GM18502 (cell line): ENCODE data around the gene KAZALD1.
A peak's percentile ranks its signal among the peaks of the same experiment; 100 is the strongest.

ENCODE experiments used
- ATAC-seq: cut with Tn5 transposase; IDR thresholded peaks from one replicate; pipeline ENCODE4 v1.9.1; 2021; ENCODE audit warnings: mild to moderate bottlenecking; ENCODE audit not compliant: unreplicated experiment, poor library complexity

The KAZALD1 gene

GRCh38 chr10:101091546-101092290 lies 29.9 kb downstream of the KAZALD1 start:
- no peak for ATAC-seq

DNA sequence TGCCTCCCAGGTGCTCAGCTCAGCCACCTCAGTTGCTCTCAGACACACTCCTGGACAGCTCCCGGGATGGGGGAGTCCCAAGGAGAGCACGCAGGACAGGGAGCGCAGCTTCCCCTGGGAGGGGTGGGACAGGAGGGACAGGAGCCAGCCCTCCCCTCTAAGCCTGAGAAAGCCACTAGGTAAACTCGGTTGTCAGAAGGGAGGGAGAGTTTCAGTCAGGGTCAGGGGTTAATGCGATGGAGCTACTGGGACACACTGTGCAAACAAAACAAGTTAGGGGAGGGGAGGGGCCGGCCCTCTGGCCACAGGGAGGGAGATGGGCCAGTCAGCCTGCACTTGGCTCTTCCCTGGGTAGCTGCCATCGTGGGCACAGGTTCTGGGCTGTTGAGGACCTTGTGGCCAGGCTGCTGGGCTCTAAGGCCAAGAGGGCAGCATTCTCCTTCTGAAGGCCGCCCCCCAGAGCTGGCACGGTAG lies 31.1 kb downstream of the KAZALD1 start:
- no peak for ATAC-seq

DNA sequence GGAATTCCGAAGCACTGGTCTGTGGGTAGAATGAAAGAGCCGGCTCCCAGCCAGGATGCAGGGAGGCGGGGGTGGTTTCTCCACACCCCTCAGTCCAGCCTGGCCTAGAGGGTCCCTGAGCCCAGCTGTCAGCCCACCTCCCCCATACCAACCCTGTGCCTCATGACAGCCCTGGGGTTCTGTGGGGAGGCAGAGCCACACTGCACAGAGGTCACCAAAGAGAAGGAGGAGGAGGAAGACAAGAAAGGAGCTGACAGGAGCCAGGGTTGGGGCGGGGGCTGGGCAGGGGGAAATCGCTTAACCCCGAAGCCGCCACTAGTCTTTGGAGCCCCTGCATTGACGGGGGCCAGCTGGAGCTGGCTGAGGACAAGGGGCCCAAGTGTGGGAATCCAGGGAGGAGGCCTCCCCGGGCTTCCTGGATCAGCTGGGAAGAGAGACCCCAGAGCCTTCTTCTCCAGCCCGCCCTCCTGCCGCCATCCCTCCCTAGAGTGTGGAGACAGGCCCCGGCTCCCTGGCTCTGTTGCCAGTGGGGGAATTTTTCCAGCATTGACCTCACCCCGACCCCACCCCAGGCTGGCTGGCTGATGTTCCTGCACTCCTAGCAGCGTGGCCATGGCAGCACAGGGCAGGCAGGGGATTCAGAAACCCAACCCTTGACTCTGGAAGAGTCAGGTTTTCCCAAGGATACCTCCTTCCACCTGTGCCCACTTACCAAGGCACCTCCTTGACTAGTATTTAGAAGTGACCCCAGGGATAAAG lies 32.5 kb downstream of the KAZALD1 start:
- ATAC-seq = no peak

DNA sequence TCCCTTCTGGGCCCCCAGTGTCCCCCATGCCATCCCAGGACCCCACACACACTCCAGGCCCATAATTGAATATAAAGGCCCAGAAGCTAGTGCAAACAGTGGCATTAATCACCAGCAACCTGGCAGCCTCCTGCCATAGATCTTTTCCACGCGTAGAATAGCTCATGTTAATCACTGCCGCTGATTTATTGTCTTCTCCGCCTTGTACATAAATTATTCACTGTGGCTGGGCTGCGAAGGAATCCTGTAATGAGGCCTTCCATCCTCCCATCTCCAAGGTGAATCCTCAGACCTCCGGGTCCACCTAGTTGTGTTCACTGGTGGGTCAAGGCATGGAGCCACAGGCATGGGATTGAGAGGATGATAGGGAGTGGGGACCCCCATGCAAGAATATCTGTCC lies 33.2 kb downstream of the KAZALD1 start:
- no peak for ATAC-seq

GRCh38 chr10:101095550-101096213 lies 33.9 kb downstream of the KAZALD1 start:
- peak; percentile 74 for ATAC-seq

GRCh38 chr10:101096378-101096777 lies 34.6 kb downstream of the KAZALD1 start:
- ATAC-seq = no peak

- ATAC-seq = no peak
Observed at GRCh38 chr10:101097881-101098280, 36.1 kb downstream of the KAZALD1 start.

DNA sequence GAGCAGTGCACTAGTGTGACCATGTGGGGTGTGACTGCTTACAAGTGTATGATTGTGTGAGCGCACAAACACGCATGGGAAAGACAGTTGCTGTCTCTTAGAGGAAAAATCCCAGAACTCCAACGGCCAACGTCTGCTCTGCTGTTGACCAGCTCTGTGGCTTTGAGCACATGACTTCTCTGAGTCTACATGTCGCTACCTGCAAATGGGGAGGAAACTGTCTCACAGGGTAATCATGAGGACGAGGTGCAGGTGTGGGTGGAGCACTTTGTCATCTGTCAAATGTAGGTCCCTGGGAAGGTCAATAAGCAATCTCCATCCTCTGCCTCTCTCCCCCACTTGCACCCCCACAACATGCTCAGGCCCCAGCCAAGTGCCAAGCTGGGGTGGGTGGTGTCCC lies 38.1 kb downstream of the KAZALD1 start:
- ATAC-seq = no peak

DNA sequence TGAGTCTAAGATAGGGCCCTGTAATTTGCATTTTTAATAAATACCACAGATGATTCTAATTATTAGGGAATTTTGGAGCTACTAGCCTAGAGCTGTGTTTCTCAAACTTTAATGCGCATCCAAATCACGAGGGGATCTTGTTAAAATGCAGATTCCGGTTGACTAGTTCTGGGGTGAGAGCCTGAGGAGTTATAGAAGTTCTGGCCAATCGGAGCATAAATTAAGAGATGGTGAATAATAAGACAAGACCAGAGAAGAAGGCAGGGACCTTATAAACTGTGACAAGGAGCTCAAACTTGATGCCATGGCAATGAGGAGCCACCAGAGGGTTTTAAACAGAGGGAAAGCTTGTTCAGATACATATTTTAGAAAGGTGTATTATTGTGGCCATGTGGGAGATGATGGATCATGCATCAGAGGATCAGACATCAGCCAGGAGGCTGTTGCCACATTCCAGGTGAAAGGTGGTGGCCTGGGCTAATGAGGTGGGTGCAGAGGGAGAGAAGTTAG lies 39.6 kb downstream of the KAZALD1 start:
- no peak for ATAC-seq

DNA sequence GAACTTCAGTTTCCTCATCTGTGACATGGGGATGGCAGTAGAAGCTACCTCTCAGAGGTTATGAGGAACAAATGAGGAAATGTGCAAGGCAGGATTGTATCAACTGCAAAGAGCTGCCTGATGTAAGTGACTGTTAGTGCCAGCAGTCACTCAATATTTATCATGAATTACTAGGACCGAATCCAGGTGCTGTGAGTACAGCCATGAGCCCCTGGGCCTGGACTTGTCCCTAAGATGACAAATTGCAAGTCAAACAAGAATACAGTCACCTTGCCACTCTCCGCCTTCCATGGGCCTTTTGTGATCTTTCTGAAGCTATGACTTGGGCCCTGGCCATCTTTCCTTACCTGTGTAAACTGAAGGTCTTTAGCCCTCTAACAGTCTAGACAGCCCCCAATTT lies 41.6 kb downstream of the KAZALD1 start:
- ATAC-seq = no peak

GRCh38 chr10:101106351-101106750 lies 44.6 kb downstream of the KAZALD1 start:
- no peak for ATAC-seq

DNA sequence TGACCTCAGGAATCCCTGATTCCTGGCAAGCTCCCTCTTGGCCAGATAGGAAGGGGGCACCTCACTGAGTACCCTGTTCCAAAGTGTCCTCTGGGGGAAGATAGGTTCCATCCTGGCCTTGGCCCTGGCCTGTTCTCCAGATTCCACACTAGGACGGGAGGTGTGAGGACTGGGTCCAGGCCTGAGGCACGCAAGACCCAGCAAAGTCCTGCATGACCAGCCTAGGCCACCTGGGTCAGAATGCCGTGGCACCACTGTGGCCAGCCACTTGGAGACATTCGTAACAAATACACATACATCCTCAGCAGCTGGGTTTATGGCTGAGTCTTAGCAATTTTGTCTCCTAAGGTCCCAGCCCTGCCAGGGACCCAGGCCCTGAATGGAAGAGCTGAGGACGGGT lies 46.0 kb downstream of the KAZALD1 start:
- ATAC-seq = no peak

GRCh38 chr10:101110856-101111523 lies 49.2 kb downstream of the KAZALD1 start:
- no peak for ATAC-seq

DNA sequence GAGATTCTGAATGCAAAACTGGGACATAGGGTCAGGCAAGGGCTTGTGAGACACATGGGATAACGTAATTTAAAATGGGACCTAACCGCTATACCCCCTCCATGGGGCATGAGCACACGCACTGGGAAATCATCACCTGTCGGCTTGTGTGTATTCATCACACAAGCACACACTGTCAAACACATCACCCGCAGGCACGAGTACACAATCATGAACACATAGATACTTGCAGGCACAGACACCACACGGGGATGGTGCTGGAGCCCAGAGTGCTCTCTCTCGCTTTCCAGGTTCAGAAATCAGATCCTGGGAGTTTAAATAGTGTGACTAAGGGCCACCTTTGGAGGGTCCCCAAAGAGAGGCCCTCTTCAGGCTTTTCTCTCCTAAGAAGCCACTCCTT lies 49.8 kb downstream of the KAZALD1 start:
- no peak for ATAC-seq

DNA sequence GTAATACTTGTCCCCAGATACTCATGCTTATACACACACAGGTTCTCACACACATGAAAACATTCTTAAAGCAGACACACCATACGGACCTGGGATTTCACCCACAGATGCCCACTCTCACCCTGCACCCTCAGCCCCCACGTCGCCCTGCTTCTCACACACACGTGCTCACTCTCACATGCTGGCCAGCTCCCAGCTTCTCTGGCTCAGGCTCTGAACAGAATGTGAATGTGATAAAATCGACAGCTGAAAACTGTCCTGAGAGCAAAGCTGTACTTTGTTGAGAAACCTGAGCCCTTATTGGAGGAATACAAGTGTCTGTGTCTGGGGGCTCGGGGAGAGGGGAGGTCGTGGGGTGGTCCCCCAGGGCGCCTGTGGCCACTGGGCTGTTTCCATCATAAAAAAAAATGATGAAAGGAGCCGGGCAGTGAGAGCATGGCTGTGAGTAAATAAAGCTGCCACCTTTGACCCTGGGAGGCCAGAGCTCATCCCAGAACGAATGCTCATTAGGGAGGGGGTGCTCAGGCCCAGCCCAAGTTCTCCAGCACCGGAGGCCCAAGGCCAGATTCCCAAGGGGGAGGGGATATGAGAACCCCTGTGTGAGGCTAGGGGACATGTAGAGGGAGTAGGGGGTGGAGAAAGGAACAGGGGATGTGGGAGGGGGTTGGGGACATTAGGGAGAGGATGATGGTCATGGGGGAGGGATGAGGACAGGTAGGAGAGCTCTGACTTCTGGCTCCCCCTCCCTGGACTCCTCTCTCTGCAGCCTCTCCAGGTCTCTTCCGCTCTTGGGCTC lies 51.2 kb downstream of the KAZALD1 start:
- no peak for ATAC-seq

DNA sequence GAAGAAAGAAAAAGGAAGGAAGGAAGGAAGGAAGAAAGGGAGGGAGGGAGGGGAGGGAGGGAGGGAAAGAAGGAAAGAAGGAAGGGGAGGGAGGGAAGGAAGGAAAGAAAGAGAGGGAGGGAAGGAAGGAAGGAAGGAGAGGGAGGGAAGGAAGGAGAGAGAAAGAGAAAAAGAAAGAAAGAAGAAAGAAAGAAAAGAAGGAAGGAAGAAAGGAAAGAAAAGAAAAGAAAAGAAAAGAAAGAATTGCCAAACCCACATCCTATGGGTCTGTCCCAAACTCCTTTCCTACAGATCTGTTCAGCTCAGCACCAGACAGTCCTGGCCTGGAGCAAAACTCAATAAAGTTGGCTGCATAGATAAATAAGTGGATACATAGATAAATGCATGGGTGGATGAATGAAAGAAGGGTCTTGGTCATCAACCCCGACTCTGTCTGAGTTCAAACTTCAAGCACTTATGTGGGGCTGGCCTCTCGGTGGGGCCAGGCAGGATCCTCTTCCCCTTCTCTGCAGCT lies 52.2 kb downstream of the KAZALD1 start:
- no peak for ATAC-seq

GRCh38 chr10:101114646-101115045 lies 52.9 kb downstream of the KAZALD1 start:
- ATAC-seq = no peak
